Activated CD8-positive, alpha-beta T cell treated with anti-CD3 and anti-CD28 coated beads for 36 hours (primary cell): ENCODE results near the gene DHRS13. TPM values are rescaled to one million over a fixed set of nuclear protein-coding genes. Genes with fewer than 3 reads are reported as not detected.

ENCODE experiments used
- ATAC-seq: fragments of 200-7000 bp; cut with Tn5 transposase; one replicate; pipeline ENCODE4 v1.10.0; 2021; ENCODE audit warnings: mild to moderate bottlenecking, moderate library complexity
- CTCF ChIA-PET: fragments of 350-600 bp; sonication (Branson Sonifier 250); formaldehyde crosslinking; loops from one replicate; lab custom pipeline; 2021; ENCODE audit warnings: antibody characterized with exemption; lab: Charles Lee
- POLR2A ChIA-PET: fragments of 350-600 bp; sonication (Branson Sonifier 250); formaldehyde crosslinking; loops from one replicate; lab custom pipeline; 2021; ENCODE audit warnings: antibody characterized with exemption; lab: Charles Lee
- DNase-seq: peaks from one replicate; pipeline ENCODE4 v3.0.0-alpha.2; 2020
- H3K27ac Mint-ChIP-seq: one replicate; pipeline ENCODE4 v1.8.0; 2021; ENCODE audit warnings: mild to moderate bottlenecking, mixed read lengths
- H3K27me3 Mint-ChIP-seq: one replicate; pipeline ENCODE4 v1.8.0; 2021; ENCODE audit warnings: mixed read lengths
- H3K36me3 Mint-ChIP-seq: one replicate; pipeline ENCODE4 v1.8.0; 2021; ENCODE audit warnings: low read depth, mixed read lengths
- H3K4me1 Mint-ChIP-seq: one replicate; pipeline ENCODE4 v1.8.0; 2021; ENCODE audit warnings: low read depth, mixed read lengths
- H3K4me3 Mint-ChIP-seq: one replicate; pipeline ENCODE4 v1.8.0; 2021; ENCODE audit warnings: mild to moderate bottlenecking, moderate library complexity, mixed read lengths
- H3K9me3 Mint-ChIP-seq: one replicate; pipeline ENCODE4 v1.8.0; 2021; ENCODE audit warnings: mixed read lengths
- intact Hi-C: fragments of 100-400 bp; cut with micrococcal nuclease; formaldehyde crosslinking; loops from one replicate; pipeline ENCODE4 v1.10.0; 2022
- total RNA-seq, 2 experiments: library from RNA; stranded (reverse); gene quantifications; one replicate each; pipeline ENCODE4 v1.2.3, GENCODE V29; 2021
- TF ChIP-seq, protein P1 (sequence below): fragments of 200-600 bp; IDR thresholded peaks from one replicate; pipeline ENCODE4 v1.8.0; 2022; ENCODE audit warnings: antibody characterized with exemption, mild to moderate bottlenecking

DHRS13 gene
- total RNA-seq, 2 experiments from 2014 or later, result 37.3 to 38.2 TPM

GRCh38 chr17:28944862-28945741 is 42.2 kb upstream of the DHRS13 start:
- Mint-ChIP-seq H3K4me1 (peaks cover 75% of the 10 kb centered on the region), H3K36me3 (peaks cover 60% of the 10 kb centered on the region), H3K27me3 (no peaks in the 10 kb centered on the region), H3K4me3 (no peak overlapping the region), H3K9me3 (no peaks in the 10 kb centered on the region), H3K27ac (peak overlapping the region; percentile 84)
- intact Hi-C loops, result loop anchor here (5.0 kb wide), 1 partner anchor 43 kb away; the partner anchor contains the start of gene DHRS13
- TF ChIP-seq, protein P1, sequence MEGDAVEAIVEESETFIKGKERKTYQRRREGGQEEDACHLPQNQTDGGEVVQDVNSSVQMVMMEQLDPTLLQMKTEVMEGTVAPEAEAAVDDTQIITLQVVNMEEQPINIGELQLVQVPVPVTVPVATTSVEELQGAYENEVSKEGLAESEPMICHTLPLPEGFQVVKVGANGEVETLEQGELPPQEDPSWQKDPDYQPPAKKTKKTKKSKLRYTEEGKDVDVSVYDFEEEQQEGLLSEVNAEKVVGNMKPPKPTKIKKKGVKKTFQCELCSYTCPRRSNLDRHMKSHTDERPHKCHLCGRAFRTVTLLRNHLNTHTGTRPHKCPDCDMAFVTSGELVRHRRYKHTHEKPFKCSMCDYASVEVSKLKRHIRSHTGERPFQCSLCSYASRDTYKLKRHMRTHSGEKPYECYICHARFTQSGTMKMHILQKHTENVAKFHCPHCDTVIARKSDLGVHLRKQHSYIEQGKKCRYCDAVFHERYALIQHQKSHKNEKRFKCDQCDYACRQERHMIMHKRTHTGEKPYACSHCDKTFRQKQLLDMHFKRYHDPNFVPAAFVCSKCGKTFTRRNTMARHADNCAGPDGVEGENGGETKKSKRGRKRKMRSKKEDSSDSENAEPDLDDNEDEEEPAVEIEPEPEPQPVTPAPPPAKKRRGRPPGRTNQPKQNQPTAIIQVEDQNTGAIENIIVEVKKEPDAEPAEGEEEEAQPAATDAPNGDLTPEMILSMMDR, result no peak
- POLR2A ChIA-PET, result interaction anchor here (6.4 kb wide), 1 partner anchor 9 kb away, joined by 34 read pairs; no protein-coding TSS in a partner anchor
- DNase-seq (no peak), ATAC-seq (no peak)
- CTCF ChIA-PET, result interaction anchor here (0.9 to 3.2 kb wide), 12 partner anchors 8 to 218 kb away, joined by 3 to 18 read pairs (median 5); partner anchors contain the start of gene TLCD1

- DNase-seq (no peak), ATAC-seq (no peak)
- ChIA-PET CTCF (interaction anchor here (0.9 to 3.2 kb wide), 8 partner anchors 9 to 218 kb away, joined by 3 to 18 read pairs (median 4); partner anchors contain the start of gene TLCD1), POLR2A (interaction anchor here (1.1 kb wide), 1 partner anchor 18 kb away, joined by 3 read pairs; no protein-coding TSS in a partner anchor)
- TF ChIP-seq, protein P1, result no peak
- H3K9me3 Mint-ChIP-seq, result no peaks in the 10 kb centered on the region
- intact Hi-C loops, result no loop called here
- no peak overlapping the region for H3K27ac Mint-ChIP-seq
- no peak overlapping the region for H3K4me3 Mint-ChIP-seq
- peaks cover 82% of the 10 kb centered on the region for H3K4me1 Mint-ChIP-seq
- H3K27me3 Mint-ChIP-seq, result no peaks in the 10 kb centered on the region
- peaks cover 58% of the 10 kb centered on the region for H3K36me3 Mint-ChIP-seq
Measured at GRCh38 chr17:28944343-28944742, 41.5 kb upstream of the DHRS13 start.

DNA sequence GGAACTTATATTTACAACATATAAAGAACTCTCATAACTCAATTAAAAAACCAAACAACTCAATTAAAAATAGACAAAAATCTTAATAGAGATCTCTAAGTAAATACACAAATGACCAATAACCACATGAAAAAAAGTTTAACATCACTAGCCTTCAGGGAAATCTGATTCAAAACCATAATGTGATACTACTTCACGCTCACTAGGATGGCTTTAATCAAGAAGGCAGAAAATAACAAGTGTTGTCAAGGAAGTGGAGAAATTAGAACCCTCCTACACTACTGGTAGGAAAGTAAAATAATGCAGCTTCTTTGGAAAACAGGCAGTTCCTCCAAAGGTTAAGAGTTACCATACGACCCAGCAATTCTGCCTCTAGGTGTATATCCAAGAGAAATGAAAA is 40.0 kb upstream of the DHRS13 start:
- H3K9me3 Mint-ChIP-seq, result no peaks in the 10 kb centered on the region
- intact Hi-C loops, result no loop called here
- H3K4me3 Mint-ChIP-seq, result no peak overlapping the region
- DNase-seq (no peak), ATAC-seq (no peak)
- POLR2A ChIA-PET, result no interaction called here
- TF ChIP-seq, protein P1, result no peak
- CTCF ChIA-PET, result interaction anchor here (1.2 to 3.2 kb wide), 3 partner anchors 22 to 216 kb away, joined by 4 to 18 read pairs (median 4); partner anchors contain the start of gene TLCD1
- H3K36me3 Mint-ChIP-seq, result peaks cover 51% of the 10 kb centered on the region
- no peaks in the 10 kb centered on the region for H3K27me3 Mint-ChIP-seq
- peaks cover 83% of the 10 kb centered on the region for H3K4me1 Mint-ChIP-seq
- H3K27ac Mint-ChIP-seq, result peak overlapping the region; percentile 2

DNA sequence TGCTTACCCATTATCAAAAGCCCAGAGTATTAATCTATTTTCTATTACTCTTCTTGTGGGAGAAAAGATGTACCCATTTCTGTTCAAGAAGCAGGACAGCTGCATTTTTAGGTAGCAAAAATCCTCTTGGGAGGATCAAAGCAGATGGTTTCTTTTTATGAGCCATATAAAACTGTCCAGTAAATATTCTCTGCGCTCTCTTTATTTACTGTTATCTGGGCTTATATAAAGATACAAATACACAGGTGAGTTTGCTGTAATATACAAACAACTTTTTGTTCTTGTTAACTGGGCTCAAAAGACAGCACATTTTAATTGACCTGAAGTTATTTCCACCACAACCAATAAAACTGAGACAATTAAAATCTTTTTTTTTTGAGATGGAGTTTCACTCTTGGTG is 38.4 kb upstream of the DHRS13 start:
- ChIA-PET POLR2A (no interaction called here), CTCF (interaction anchor here (0.9 to 2.2 kb wide), 5 partner anchors 8 to 178 kb away, joined by 3 to 9 read pairs (median 4); no protein-coding TSS in a partner anchor)
- no peaks in the 10 kb centered on the region for H3K9me3 Mint-ChIP-seq
- peaks cover 82% of the 10 kb centered on the region for H3K4me1 Mint-ChIP-seq
- ATAC-seq (no peak), DNase-seq (no peak)
- H3K4me3 Mint-ChIP-seq, result no peak overlapping the region
- H3K27ac Mint-ChIP-seq, result no peak overlapping the region
- no peaks in the 10 kb centered on the region for H3K27me3 Mint-ChIP-seq
- TF ChIP-seq, protein P1, result no peak
- peaks cover 41% of the 10 kb centered on the region for H3K36me3 Mint-ChIP-seq
- intact Hi-C loops, result no loop called here
